HEK293 (cell line): ENCODE results near the gene IPO11.
"Not testable (repeated sequence)": the region's sequence is repeated elsewhere in the genome, so short reads cannot be mapped to it uniquely, and the experiment has no call there.

Experiments
- CTCF ChIA-PET: fragments of 350-600 bp; formaldehyde crosslinking; extraction: SDS; loops from one replicate; lab custom pipeline; 2021; ENCODE audit warnings: antibody characterized with exemption; lab: Yijun Ruan, JAX
- POLR2A ChIA-PET: fragments of 300-600 bp; formaldehyde crosslinking; extraction: SDS; loops from one replicate; lab custom pipeline; 2020; ENCODE audit warnings: antibody characterized with exemption, inconsistent platforms; lab: Yijun Ruan, JAX
- H3K27ac ChIP-seq: fragments of 200-500 bp; sonication (Bioruptor generic); 2 replicates; pipeline ENCODE4 v1.5.1; 2014; ENCODE audit warnings: low read depth, low read length, control low read depth, inconsistent platforms; ENCODE audit errors: extremely low read depth
- H3K36me3 ChIP-seq, 2 experiments: fragments of 200-500 bp in 1 of 2; sonication (Bioruptor generic) in 1 of 2; 1 replicate in 1 of 2; 2 replicates in 1 of 2; pipeline ENCODE4 v1.5.1; 2014 to 2017; ENCODE audit warnings: inconsistent platforms in 2 of 2, low read length in 2 of 2; ENCODE audit not compliant: control insufficient read depth in 2 of 2, insufficient read depth in 1 of 2
- H3K4me1 ChIP-seq: fragments of 200-500 bp; sonication (Bioruptor generic); 2 replicates; pipeline ENCODE4 v1.5.1; 2014; ENCODE audit warnings: mild to moderate bottlenecking, low read length, inconsistent platforms; ENCODE audit not compliant: control insufficient read depth, insufficient read depth
- H3K4me3 ChIP-seq: 2 replicates; pipeline ENCODE4 v1.5.1; 2011; ENCODE audit warnings: low read depth, mild to moderate bottlenecking, control low read depth, low read length, moderate library complexity
- H3K9me3 ChIP-seq: fragments of 200-500 bp; sonication (Bioruptor generic); 2 replicates; pipeline ENCODE4 v1.5.1; 2014; ENCODE audit warnings: low read depth, low read length, inconsistent platforms; ENCODE audit not compliant: control insufficient read depth, insufficient read depth
- EGR2 ChIP-seq: fragments of 450-650 bp; formaldehyde crosslinking; IDR thresholded peaks from 2 replicates; pipeline ENCODE4 v1.5.1; 2016; ENCODE audit warnings: low read depth, missing biosample characterization, missing genetic modification characterization
- HOXA7 ChIP-seq: sonication (generic); formaldehyde crosslinking; IDR thresholded peaks from 2 replicates; pipeline ENCODE4 v1.8.1; 2022; ENCODE audit warnings: missing genetic modification reagents, borderline replicate concordance
- KLF16 ChIP-seq: fragments of 450-650 bp; formaldehyde crosslinking; IDR thresholded peaks from 2 replicates; pipeline ENCODE4 v1.5.1; 2017; ENCODE audit warnings: missing biosample characterization, missing genetic modification characterization
- KLF7 ChIP-seq: fragments of 450-650 bp; formaldehyde crosslinking; IDR thresholded peaks from 2 replicates; pipeline ENCODE4 v1.5.1; 2016; ENCODE audit warnings: missing biosample characterization, missing genetic modification characterization, borderline replicate concordance
- PRDM1 ChIP-seq: fragments of 450-650 bp; formaldehyde crosslinking; IDR thresholded peaks from 2 replicates; pipeline ENCODE4; 2016; ENCODE audit warnings: missing biosample characterization, missing genetic modification characterization
- TRIM28 ChIP-seq: IDR thresholded peaks from 2 replicates; pipeline ENCODE4 v1.6.1; 2011; ENCODE audit warnings: low read length, control low read depth, borderline replicate concordance
- YY1 ChIP-seq: fragments of 450-650 bp; formaldehyde crosslinking; IDR thresholded peaks from 2 replicates; pipeline ENCODE4 v1.5.1; 2018; ENCODE audit warnings: missing biosample characterization, missing genetic modification characterization
- ZBTB17 ChIP-seq: fragments of 450-650 bp; formaldehyde crosslinking; IDR thresholded peaks from 2 replicates; pipeline ENCODE4 v1.5.1; 2016; ENCODE audit warnings: missing biosample characterization, missing genetic modification characterization
- ZBTB48 ChIP-seq: fragments of 450-650 bp; formaldehyde crosslinking; IDR thresholded peaks from 2 replicates; pipeline ENCODE4 v1.5.1; 2016; ENCODE audit warnings: missing biosample characterization, missing genetic modification characterization
- ZBTB8A ChIP-seq: fragments of 450-650 bp; formaldehyde crosslinking; IDR thresholded peaks from 2 replicates; pipeline ENCODE4 v1.5.1; 2016; ENCODE audit warnings: missing biosample characterization, missing genetic modification characterization
- ZNF146 ChIP-seq: fragments of 450-650 bp; formaldehyde crosslinking; IDR thresholded peaks from 2 replicates; pipeline ENCODE4 v1.5.1; 2016; ENCODE audit warnings: missing biosample characterization, missing genetic modification characterization
- ZNF211 ChIP-seq: fragments of 450-650 bp; formaldehyde crosslinking; IDR thresholded peaks from 2 replicates; pipeline ENCODE4 v1.5.1; 2016; ENCODE audit warnings: low read depth, missing biosample characterization, missing genetic modification characterization
- ZNF426 ChIP-seq: fragments of 450-650 bp; formaldehyde crosslinking; IDR thresholded peaks from 2 replicates; pipeline ENCODE4 v1.5.1; 2017; ENCODE audit warnings: missing biosample characterization, missing genetic modification characterization, mild to moderate bottlenecking, inconsistent platforms, moderate library complexity
- ZNF514 ChIP-seq: fragments of 450-650 bp; formaldehyde crosslinking; IDR thresholded peaks from 2 replicates; pipeline ENCODE4 v1.5.1; 2016; ENCODE audit warnings: missing biosample characterization, missing genetic modification characterization
- ZNF555 ChIP-seq: fragments of 450-650 bp; formaldehyde crosslinking; conservative IDR thresholded peaks from 2 replicates; pipeline ENCODE4 v1.5.1; 2017; ENCODE audit warnings: missing biosample characterization, mild to moderate bottlenecking, missing genetic modification characterization, inconsistent platforms
- ZNF600 ChIP-seq: fragments of 450-650 bp; formaldehyde crosslinking; IDR thresholded peaks from 2 replicates; pipeline ENCODE4 v1.5.1; 2016; ENCODE audit warnings: missing biosample characterization, missing genetic modification characterization
- ZNF830 ChIP-seq: fragments of 450-650 bp; IDR thresholded peaks from 2 replicates; pipeline ENCODE4 v1.5.0; 2018; ENCODE audit warnings: missing biosample characterization, missing genetic modification characterization, low read depth, mild to moderate bottlenecking, moderate library complexity
- TF ChIP-seq, protein P1 (sequence below): fragments of 450-650 bp; formaldehyde crosslinking; IDR thresholded peaks from 2 replicates; pipeline ENCODE4 v1.5.1; 2016; ENCODE audit warnings: missing biosample characterization, missing genetic modification characterization
- TF ChIP-seq, protein P2 (sequence below): fragments of 450-650 bp; formaldehyde crosslinking; IDR thresholded peaks from 2 replicates; pipeline ENCODE4 v1.5.1; 2017; ENCODE audit warnings: missing biosample characterization, missing genetic modification characterization
- TF ChIP-seq, protein P3 (sequence below): IDR thresholded peaks from 2 replicates; pipeline ENCODE4 v1.6.1; 2011; ENCODE audit warnings: mild to moderate bottlenecking, low read depth, low read length, borderline replicate concordance

Gene IPO11

DNA sequence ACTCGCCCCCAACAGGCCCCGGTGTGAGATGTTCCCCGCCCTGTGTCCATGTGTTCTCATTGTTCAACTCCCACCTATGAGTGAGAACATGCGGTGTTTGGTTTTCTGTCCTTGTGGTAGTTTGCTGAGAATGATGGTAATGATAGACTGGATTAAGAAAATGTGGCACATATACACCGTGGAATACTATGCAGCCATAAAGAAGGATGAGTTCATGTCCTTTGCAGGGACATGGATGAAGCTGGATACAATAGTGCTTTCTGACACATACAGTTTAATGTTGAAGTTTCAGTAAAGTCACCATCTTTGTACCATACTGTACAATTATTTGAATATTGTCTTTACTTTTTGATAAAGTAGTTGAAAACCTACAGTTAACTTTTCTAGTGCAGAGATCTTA is 96.2 kb downstream of the IPO11 start:
- POLR2A ChIA-PET, CTCF ChIA-PET: not testable (repeated sequence)

DNA sequence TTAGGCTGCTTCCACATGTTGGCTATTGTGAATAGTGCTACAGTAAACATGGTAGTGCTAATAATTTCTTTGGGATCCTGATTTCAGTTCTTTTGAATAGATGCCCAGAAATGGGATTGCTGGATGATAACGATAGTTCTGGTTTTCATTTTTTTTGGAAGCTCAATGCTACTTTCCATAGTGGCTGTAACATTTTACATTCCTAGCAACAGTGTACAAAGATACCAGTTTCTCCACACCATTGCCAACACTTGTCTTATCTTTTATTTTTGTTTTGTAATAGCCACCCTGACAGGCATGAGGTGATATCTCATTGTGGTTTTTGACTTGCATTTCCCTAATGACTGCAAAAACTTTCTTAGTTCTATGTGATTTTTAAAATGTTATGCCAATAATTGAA is 97.2 kb downstream of the IPO11 start:
- H3K27ac ChIP-seq, result no peak overlapping the region
- no peaks in the 10 kb centered on the region for H3K4me1 ChIP-seq
- ChIA-PET POLR2A (no interaction called here), CTCF (no interaction called here)
- H3K9me3 ChIP-seq, result no peaks in the 10 kb centered on the region
- no peak for TF ChIP-seq ZBTB17 (tag by site-specific recombination)
- no peak for TF ChIP-seq TRIM28
- TF ChIP-seq ZBTB8A (tag by site-specific recombination), result no peak
- TF ChIP-seq ZNF830 (tag by site-specific recombination), result no peak
- TF ChIP-seq EGR2 (tag by site-specific recombination), result no peak
- TF ChIP-seq ZNF555, result no peak
- TF ChIP-seq ZNF211 (tag by site-specific recombination), result no peak
- no peak overlapping the region for H3K4me3 ChIP-seq
- H3K36me3 ChIP-seq, result peaks cover 4 to 12% of the 10 kb centered on the region in 2 experiments; a peak in 2 of 3 replicates

More for the DNA sequence above, 96.2 kb downstream of the IPO11 start:
- H3K9me3 ChIP-seq, H3K4me3 ChIP-seq, H3K4me1 ChIP-seq, H3K27ac ChIP-seq: not testable (repeated sequence)
- peak; percentile 96 for TF ChIP-seq ZNF146
- TF ChIP-seq, protein P1, sequence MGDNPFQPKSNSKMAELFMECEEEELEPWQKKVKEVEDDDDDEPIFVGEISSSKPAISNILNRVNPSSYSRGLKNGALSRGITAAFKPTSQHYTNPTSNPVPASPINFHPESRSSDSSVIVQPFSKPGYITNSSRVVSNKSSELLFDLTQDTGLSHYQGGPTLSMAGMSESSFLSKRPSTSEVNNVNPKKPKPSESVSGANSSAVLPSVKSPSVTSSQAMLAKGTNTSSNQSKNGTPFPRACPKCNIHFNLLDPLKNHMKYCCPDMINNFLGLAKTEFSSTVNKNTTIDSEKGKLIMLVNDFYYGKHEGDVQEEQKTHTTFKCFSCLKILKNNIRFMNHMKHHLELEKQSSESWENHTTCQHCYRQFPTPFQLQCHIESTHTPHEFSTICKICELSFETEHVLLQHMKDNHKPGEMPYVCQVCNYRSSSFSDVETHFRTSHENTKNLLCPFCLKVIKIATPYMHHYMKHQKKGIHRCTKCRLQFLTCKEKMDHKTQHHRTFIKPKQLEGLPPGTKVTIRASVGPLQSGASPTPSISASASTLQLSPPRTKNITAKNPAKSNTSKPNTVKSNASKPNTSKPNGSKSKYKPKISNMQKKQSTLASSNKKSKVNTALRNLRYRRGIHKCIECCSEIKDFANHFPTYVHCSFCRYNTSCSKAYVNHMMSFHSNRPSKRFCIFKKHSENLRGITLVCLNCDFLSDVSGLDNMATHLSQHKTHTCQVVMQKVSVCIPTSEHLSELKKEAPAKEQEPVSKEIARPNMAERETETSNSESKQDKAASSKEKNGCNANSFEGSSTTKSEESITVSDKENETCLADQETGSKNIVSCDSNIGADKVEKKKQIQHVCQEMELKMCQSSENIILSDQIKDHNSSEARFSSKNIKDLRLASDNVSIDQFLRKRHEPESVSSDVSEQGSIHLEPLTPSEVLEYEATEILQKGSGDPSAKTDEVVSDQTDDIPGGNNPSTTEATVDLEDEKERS (tag by site-specific recombination), result 0 out of 2 replicates have a peak, but pooled peaks have one; percentile 25
- peaks cover 4 to 12% of the 10 kb centered on the region in 2 experiments; a peak in 2 of 3 replicates for H3K36me3 ChIP-seq

DNA sequence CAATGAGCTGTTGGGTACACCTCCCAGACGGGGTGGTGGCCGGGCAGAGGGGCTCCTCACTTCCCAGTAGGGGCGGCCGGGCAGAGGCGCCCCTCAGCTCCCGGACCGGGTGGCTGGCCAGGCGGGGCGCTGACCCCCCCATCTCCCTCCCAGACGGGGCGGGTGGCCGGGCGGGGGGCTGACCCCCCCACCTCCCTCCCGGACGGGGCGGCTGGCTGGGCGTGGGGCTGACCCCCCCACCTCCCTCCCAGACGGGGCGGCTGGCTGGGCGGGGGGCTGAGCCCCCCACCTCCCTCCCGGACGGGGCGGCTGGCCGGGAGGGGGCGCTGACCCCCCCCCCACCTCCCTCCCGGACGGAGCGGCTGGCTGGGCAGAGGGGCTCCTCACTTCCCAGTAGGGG is 100.5 kb downstream of the IPO11 start:
- H3K4me1 ChIP-seq, POLR2A ChIA-PET, CTCF ChIA-PET, H3K9me3 ChIP-seq, H3K27ac ChIP-seq, H3K4me3 ChIP-seq: not testable (repeated sequence)
- peaks cover 2 to 11% of the 10 kb centered on the region in 2 experiments; a peak in 2 of 3 replicates for H3K36me3 ChIP-seq

DNA sequence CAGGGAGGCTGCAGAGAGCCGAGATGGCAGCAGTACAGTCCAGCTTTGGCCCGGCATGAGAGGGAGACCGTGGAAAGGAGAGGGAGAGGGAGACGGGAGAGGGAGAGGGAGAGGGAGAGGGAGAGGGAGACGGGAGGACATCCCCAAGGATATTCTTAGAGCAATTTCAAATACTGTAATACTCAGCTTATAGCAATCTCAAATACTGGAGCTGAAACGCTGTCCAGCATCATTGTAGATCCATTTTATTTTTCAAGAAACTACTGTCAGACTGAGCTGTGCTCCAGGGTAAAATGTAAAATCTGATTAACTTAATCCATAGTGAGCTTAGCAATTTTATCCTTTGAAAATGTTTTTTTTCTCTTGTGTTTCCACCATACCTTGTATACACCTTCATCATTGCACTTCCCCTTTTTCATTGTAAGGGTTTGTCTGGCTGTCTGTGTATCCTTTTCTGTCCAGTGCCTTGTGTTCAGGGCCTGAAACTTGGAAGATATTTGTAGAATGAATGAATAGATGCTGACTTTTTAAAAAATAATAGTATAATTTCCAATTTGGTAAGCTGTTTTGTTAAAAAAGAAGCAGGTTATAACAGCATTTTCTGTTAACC is 102.1 kb downstream of the IPO11 start:
- no peaks in the 10 kb centered on the region for H3K4me1 ChIP-seq
- TF ChIP-seq KLF7 (tag by site-specific recombination) (no peak), YY1 (tag by site-specific recombination) (no peak), HOXA7 (CRISPR knock-in tag) (no peak), PRDM1 (tag by site-specific recombination) (no peak), ZNF600 (tag by site-specific recombination) (no peak), ZNF426 (tag by site-specific recombination) (no peak), EGR2 (tag by site-specific recombination) (no peak), ZBTB48 (no peak), KLF16 (no peak), ZNF514 (tag by site-specific recombination) (no peak)
- TF ChIP-seq, protein P2, sequence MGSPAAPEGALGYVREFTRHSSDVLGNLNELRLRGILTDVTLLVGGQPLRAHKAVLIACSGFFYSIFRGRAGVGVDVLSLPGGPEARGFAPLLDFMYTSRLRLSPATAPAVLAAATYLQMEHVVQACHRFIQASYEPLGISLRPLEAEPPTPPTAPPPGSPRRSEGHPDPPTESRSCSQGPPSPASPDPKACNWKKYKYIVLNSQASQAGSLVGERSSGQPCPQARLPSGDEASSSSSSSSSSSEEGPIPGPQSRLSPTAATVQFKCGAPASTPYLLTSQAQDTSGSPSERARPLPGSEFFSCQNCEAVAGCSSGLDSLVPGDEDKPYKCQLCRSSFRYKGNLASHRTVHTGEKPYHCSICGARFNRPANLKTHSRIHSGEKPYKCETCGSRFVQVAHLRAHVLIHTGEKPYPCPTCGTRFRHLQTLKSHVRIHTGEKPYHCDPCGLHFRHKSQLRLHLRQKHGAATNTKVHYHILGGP (tag by site-specific recombination), result no peak
- TF ChIP-seq, protein P3, sequence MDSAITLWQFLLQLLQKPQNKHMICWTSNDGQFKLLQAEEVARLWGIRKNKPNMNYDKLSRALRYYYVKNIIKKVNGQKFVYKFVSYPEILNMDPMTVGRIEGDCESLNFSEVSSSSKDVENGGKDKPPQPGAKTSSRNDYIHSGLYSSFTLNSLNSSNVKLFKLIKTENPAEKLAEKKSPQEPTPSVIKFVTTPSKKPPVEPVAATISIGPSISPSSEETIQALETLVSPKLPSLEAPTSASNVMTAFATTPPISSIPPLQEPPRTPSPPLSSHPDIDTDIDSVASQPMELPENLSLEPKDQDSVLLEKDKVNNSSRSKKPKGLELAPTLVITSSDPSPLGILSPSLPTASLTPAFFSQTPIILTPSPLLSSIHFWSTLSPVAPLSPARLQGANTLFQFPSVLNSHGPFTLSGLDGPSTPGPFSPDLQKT, result no peak
- CTCF ChIA-PET, result no interaction called here
- H3K27ac ChIP-seq, result no peak overlapping the region
- POLR2A ChIA-PET, result no interaction called here
- H3K36me3 ChIP-seq, result peaks cover 0 to 8% of the 10 kb centered on the region in 2 experiments; a peak in 2 of 3 replicates
- no peaks in the 10 kb centered on the region for H3K9me3 ChIP-seq
- H3K4me3 ChIP-seq, result no peak overlapping the region
